ENCODE measurements around the gene CYS1.
"Not testable (repeated sequence)": the region's sequence is repeated elsewhere in the genome, so short reads cannot be mapped to it uniquely, and the experiment has no call there.

CYS1 gene

DNA sequence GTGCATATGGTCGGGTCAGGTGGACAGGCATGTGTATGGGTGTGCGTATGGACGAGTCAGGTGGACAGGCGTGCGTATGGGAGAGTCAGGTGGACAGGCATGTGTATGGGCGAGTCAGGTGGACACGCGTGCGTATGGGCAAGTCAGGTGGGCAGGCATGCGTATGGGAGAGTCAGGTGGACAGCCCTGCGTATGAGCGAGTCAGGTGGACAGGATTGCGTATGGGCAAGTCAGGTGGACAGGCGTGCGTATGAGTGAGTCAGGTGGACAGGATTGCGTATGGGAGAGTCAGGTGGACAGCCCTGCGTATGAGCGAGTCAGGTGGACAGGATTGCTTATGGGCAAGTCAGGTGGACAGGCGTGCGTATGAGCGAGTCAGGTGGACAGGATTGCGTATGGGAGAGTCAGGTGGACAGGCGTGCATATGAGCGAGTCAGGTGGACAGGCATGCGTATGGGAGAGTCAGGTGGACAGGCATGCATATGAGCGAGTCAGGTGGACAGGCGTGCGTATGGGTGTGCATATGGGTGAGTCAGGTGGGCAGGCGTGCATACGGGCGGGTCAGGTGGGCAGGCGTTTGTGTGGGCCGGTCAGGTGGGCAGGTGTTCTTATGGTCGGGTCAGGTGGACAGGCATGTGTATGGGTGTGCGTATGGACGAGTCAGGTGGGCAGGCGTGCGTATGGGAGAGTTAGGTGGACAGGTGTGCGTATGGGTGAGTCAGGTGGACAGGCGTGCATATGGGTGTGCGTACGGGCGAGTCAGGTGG is 66.4 kb downstream of the CYS1 start:
- not testable (repeated sequence) for H3K4me1 Mint-ChIP-seq (ENCODE audit: low read depth); H3K9me3 Mint-ChIP-seq; H3K36me3 Mint-ChIP-seq (ENCODE audit: low read depth)

GRCh38 chr2:10012963-10013461 is 67.2 kb downstream of the CYS1 start:
- Mint-ChIP-seq H3K36me3 (ENCODE audit: low read depth) (no peaks in the 10 kb centered on the region), H3K9me3 (peaks cover 5% of the 10 kb centered on the region), H3K27me3 (peaks cover 5% of the 10 kb centered on the region), H3K4me3 (no peak overlapping the region), H3K4me1 (ENCODE audit: low read depth) (no peaks in the 10 kb centered on the region), H3K27ac (no peak overlapping the region)

More for the DNA sequence above, 66.4 kb downstream of the CYS1 start:
- H3K27ac Mint-ChIP-seq, H3K27me3 Mint-ChIP-seq, H3K4me3 Mint-ChIP-seq: not testable (repeated sequence)

GRCh38 chr2:10012366-10012962 is 67.7 kb downstream of the CYS1 start:
- not testable (repeated sequence) for H3K9me3 Mint-ChIP-seq; H3K4me3 Mint-ChIP-seq; H3K27ac Mint-ChIP-seq; H3K4me1 Mint-ChIP-seq (ENCODE audit: low read depth); H3K27me3 Mint-ChIP-seq; H3K36me3 Mint-ChIP-seq (ENCODE audit: low read depth)

DNA sequence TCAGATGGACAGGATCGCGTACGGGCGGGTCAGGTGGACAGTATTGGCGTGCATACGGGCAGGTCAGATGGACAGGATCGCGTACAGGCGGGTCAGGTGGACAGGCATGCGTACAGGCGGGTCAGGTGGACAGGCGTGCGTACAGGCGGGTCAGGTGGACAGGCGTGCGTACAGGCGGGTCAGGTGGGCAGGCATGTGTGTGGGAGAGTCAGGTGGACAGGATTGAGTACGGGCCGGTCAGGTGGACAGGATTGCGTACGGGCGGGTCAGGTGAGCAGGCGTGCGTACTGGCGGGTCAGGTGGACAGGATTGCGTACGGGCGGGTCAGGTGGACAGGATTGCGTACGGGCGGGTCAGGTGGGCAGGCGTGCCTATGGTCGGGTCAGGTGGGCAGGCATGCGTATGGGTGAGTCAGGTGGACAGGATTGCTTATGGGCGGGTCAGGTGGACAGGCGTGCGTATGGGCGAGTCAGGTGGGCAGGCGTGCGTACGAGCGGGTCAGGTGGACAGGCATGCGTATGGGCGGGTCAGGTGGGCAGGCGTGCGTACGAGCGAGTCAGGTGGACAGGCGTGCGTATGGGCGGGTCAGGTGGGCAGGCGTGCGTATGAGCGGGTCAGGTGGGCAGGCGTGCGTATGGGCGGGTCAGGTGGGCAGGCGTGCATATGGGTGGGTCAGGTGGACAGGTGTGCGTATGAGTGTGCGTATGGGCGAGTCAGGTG is 68.4 kb downstream of the CYS1 start:
- H3K27me3 Mint-ChIP-seq = peaks cover 13% of the 10 kb centered on the region
- H3K9me3 Mint-ChIP-seq; H3K4me3 Mint-ChIP-seq; H3K27ac Mint-ChIP-seq; H3K4me1 Mint-ChIP-seq (ENCODE audit: low read depth); H3K36me3 Mint-ChIP-seq (ENCODE audit: low read depth): not testable (repeated sequence)

DNA sequence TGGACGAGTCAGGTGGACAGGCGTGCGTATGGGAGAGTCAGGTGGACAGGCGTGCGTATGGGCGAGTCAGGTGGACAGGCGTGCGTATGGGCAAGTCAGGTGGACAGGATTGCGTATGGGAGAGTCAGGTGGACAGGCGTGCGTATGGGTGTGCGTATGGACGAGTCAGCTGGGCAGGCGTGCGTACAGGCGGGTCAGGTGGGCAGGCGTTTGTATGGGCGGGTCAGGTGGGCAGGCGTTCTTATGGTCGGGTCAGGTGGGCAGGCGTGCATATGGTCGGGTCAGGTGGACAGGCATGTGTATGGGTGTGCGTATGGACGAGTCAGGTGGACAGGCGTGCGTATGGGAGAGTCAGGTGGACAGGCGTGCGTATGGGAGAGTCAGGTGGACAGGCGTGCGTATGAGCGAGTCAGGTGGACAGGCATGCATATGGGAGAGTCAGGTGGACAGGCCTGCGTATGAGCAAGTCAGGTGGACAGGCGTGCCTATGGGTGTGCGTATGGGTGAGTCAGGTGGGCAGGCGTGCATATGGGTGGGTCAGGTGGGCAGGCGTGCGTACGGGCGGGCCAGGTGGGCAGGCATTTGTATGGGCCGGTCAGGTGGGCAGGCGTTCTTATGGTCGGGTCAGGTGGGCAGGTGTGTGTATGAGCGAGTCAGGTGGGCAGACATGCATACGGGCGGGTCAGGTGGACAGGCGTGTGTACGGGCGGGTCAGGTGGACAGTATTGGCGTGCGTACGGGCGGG is 69.2 kb downstream of the CYS1 start:
- H3K36me3 Mint-ChIP-seq (ENCODE audit: low read depth); H3K4me3 Mint-ChIP-seq; H3K4me1 Mint-ChIP-seq (ENCODE audit: low read depth); H3K9me3 Mint-ChIP-seq; H3K27ac Mint-ChIP-seq: not testable (repeated sequence)
- H3K27me3 Mint-ChIP-seq = peaks cover 16% of the 10 kb centered on the region

DNA sequence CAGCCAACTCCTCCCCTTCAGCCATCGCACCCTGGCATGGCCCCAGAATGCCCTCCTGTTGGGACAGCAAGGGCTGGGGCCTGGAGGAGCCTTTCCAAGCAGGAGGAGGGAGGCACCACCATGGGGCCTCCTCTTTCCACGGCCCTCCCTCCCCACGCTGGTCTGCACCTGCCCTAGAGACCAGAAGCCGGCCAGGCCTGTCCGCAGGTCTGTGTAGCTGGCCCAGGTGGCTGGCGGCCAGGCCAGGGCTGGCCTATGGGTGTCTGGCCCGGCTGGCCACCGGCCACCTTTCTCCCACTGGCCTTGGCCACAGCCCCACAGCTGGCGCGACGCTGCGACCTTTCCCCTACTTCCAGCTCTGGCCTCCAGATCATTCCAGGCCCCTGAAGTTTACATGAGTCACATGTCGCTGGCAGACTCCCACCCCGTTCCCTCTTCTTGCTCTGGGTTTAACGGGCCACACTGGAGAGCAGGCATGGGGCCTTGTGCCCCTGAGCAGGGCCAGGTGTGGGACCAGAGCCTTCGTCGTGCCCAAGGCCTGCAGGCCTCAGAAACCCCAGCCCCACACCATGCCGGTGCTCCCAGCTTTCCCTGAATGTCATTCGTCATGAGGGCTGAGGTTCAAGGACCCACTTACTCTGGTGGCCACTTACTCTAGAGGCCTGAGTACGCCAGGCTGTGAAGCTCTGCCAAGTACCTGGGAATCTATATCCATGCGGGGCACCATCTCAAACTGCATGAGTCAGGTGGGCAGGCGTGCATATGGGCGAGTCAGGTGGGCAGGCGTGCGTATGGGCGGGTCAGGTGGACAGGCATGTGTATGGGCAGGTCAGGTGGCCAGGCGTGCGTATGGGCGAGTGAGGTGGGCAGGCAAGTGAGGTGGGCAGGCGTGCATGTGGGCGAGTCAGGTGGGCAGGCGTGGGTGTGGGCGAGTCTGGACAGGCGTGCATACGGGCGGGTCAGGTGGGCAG is 70.1 kb downstream of the CYS1 start:
- no peaks in the 10 kb centered on the region for H3K9me3 Mint-ChIP-seq
- H3K27me3 Mint-ChIP-seq = peaks cover 24% of the 10 kb centered on the region
- no peak overlapping the region for H3K4me3 Mint-ChIP-seq
- H3K27ac Mint-ChIP-seq = no peak overlapping the region
- no peaks in the 10 kb centered on the region for H3K4me1 Mint-ChIP-seq (ENCODE audit: low read depth)
- no peaks in the 10 kb centered on the region for H3K36me3 Mint-ChIP-seq (ENCODE audit: low read depth)

DNA sequence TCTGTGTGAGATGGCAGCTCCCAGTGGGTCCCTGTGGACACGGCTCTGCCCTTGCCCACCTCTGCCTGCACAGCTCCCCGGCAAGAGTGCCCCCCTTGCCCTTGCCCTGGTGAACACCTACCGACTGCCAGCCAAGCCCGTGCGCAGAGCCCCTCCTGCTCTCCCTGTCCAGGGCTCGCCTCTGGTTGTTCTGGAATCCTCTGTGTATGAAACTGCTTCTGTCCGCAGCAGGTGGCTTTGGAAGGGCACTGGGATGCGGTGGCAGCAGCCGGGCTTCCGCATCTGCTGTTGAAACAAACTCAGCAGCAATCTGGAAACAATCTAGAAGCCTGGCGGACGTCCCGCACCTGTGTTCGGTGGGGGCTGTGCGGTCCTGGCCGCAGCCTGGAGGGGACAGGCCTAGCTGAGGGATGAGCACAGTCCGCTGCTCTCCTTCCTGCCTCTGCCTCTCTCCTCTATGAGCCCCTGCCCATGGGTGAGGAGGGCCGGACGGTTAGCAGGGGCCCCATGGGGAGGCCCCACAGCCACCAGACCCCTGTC is 70.9 kb downstream of the CYS1 start:
- H3K27ac Mint-ChIP-seq = no peak overlapping the region
- H3K4me1 Mint-ChIP-seq (ENCODE audit: low read depth) = no peaks in the 10 kb centered on the region
- peaks cover 24% of the 10 kb centered on the region for H3K27me3 Mint-ChIP-seq
- no peaks in the 10 kb centered on the region for H3K9me3 Mint-ChIP-seq
- H3K4me3 Mint-ChIP-seq = no peak overlapping the region
- H3K36me3 Mint-ChIP-seq (ENCODE audit: low read depth) = no peaks in the 10 kb centered on the region

- Mint-ChIP-seq H3K27ac (no peak overlapping the region), H3K36me3 (ENCODE audit: low read depth) (no peaks in the 10 kb centered on the region), H3K4me3 (no peak overlapping the region), H3K27me3 (peaks cover 24% of the 10 kb centered on the region), H3K9me3 (no peaks in the 10 kb centered on the region), H3K4me1 (ENCODE audit: low read depth) (no peaks in the 10 kb centered on the region)
These were observed 71.4 kb downstream of the CYS1 start for GRCh38 chr2:10008809-10009176.

DNA sequence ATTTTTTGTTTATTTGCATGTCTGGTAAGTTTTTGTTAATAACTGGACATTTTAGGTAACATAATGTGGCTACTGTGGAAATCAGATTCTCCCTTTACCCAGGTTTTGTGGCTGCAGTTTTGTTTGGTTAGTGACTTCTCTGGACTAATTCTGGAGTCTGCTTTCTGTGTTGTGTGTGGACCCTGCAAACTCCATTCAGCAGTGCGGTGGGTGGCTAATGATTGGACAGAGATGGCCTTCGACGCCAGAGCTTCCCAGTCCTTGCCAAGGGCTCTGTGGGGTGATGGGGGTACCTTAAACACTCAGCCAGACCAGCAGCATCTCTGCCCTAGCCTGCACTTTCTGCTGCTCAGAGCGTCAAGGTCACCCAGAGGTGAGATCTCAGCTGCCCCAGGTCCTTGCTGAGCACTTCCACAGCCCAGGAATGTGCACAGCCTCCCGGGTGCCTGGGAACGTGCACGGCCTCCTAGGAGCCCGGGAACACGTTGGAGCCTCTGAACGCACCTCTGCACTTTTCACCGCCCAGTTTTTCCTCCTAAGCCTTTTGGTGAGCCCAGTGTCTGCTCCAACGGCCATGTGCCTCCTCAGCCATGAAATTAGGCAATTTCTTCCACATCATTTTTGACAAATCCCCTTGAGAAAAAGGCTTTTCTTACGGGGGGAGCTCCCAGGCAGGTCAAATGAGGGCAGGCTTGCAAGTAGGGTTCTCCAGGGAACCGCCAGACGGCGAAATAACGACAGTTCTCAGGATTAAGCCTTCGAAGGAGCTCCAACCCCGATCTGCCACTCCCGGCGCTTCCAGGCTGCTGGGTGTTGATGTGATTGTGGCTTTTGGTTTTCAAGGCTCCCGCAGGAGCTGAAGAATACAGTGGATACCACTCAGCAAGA is 72.0 kb downstream of the CYS1 start:
- H3K27me3 Mint-ChIP-seq = peaks cover 24% of the 10 kb centered on the region
- H3K4me3 Mint-ChIP-seq = no peak overlapping the region
- H3K27ac Mint-ChIP-seq = no peak overlapping the region
- no peaks in the 10 kb centered on the region for H3K36me3 Mint-ChIP-seq (ENCODE audit: low read depth)
- no peaks in the 10 kb centered on the region for H3K9me3 Mint-ChIP-seq
- H3K4me1 Mint-ChIP-seq (ENCODE audit: low read depth) = no peaks in the 10 kb centered on the region

GRCh38 chr2:10007435-10007834 is 72.8 kb downstream of the CYS1 start:
- Mint-ChIP-seq H3K4me3 (no peak overlapping the region), H3K4me1 (ENCODE audit: low read depth) (no peaks in the 10 kb centered on the region), H3K36me3 (ENCODE audit: low read depth) (no peaks in the 10 kb centered on the region), H3K27me3 (peaks cover 24% of the 10 kb centered on the region), H3K9me3 (no peaks in the 10 kb centered on the region), H3K27ac (no peak overlapping the region)

All from stimulated activated naive CD8-positive, alpha-beta T cell treated with anti-CD3 and anti-CD28 coated beads, Interleukin-15, Interleukin-2, amounts not matched to agents 100 ng/mL and 50 ng/mL, for 24 hours (primary cell).